AG04449 (cell line): ENCODE data around the gene PRR5.
"Not testable (repeated sequence)": the region's sequence is repeated elsewhere in the genome, so short reads cannot be mapped to it uniquely, and the experiment has no call there.

Experiments used
- CTCF ChIA-PET: fragments of 350-600 bp; formaldehyde crosslinking; extraction: SDS; loops from one replicate; lab custom pipeline; 2021; ENCODE audit warnings: antibody characterized with exemption; lab: Yijun Ruan, JAX
- POLR2A ChIA-PET: fragments of 400-600, 350-600 bp; formaldehyde crosslinking; extraction: SDS; loops from one replicate; lab custom pipeline; 2020; ENCODE audit warnings: antibody characterized with exemption, inconsistent platforms; lab: Yijun Ruan, JAX
- DNase-seq: peaks from one replicate; pipeline ENCODE4 v3.0.0-alpha.2; 2010; ENCODE audit warnings: low read depth, low spot score
- H3K4me3 ChIP-seq: 2 replicates; pipeline ENCODE4 v1.5.1; 2011; ENCODE audit warnings: low read depth, mild to moderate bottlenecking, control low read depth, low read length
- TF ChIP-seq, protein P1 (sequence below): IDR thresholded peaks from one replicate; pipeline ENCODE4 v1.5.1; 2011; ENCODE audit warnings: mild to moderate bottlenecking, moderate library complexity, low read length, control low read depth, inconsistent platforms; ENCODE audit not compliant: insufficient read depth; ENCODE audit errors: missing control alignments

The PRR5 gene

GRCh38 chr22:44701824-44702478 is at the start of gene PRR5:
Gene PRR5, plus strand, starts transcription at chr22:44702204. Its CDS starts 271 bp downstream, at chr22:44702475.
- TF ChIP-seq, protein P1, sequence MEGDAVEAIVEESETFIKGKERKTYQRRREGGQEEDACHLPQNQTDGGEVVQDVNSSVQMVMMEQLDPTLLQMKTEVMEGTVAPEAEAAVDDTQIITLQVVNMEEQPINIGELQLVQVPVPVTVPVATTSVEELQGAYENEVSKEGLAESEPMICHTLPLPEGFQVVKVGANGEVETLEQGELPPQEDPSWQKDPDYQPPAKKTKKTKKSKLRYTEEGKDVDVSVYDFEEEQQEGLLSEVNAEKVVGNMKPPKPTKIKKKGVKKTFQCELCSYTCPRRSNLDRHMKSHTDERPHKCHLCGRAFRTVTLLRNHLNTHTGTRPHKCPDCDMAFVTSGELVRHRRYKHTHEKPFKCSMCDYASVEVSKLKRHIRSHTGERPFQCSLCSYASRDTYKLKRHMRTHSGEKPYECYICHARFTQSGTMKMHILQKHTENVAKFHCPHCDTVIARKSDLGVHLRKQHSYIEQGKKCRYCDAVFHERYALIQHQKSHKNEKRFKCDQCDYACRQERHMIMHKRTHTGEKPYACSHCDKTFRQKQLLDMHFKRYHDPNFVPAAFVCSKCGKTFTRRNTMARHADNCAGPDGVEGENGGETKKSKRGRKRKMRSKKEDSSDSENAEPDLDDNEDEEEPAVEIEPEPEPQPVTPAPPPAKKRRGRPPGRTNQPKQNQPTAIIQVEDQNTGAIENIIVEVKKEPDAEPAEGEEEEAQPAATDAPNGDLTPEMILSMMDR, result no peak
- ChIA-PET CTCF (interaction anchor here (4.1 to 9.6 kb wide), 2 partner anchors 16 to 33 kb away, joined by 41 to 125 read pairs; no protein-coding TSS in a partner anchor), POLR2A (no interaction called here)
- H3K4me3 ChIP-seq, result peak within 1 kb of the TSS; percentile 65
- peak; percentile 63 for DNase-seq

DNA sequence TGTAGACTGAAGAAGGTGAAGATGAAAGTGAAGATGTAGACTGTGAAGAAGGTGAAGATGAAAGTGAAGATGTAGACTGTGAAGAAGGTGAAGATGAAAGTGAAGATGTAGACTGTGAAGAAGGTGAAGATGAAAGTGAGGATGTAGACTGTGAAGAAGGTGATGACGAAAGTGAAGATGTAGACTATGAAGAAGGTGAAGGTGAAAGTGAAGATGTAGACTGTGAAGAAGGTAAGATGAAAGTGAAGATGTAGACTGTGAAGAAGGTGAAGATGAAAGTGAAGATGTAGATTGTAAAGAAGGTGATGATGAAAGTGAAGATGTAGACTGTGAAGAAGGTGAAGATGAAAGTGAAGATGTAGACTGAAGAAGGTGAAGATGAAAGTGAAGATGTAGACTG is 49.1 kb upstream of the PRR5 start:
- DNase-seq, CTCF ChIA-PET, POLR2A ChIA-PET, H3K4me3 ChIP-seq: not testable (repeated sequence)

DNA sequence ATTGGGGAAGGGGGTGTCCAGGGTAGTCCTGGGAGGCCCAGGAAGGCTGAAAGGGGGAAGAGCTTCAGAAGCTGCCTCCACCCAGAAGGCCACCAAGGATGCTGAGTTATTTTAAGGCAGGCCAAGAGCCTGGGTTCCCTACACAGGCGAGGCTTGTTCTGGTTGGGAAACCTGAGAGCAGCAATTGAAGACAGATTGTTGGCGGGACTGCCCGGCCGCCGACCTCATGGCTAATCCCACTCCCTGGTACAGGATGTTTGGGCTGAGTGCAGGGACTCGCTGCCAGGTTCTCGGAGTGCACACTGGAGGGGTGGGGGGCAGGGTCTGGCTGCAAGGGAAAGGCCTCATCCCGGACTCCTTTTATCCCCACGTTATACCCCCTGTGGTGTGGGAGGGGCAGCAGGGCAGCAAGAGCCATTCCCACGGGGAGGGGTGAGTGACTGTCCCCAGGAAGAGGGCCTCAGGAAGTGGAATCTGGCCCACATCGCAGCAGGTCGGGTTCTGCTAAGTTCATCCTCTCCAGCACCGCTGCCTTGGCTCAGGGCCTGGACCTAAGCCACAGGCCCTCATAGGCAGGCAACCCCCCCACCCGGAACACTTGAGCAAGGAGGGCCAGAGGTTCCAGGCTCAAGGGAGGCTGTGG is 43.6 kb upstream of the PRR5 start:
- ChIA-PET POLR2A (no interaction called here), CTCF (interaction anchor here (1.1 to 5.4 kb wide), 2 partner anchors 24 to 26 kb away, joined by 3 to 23 read pairs; no protein-coding TSS in a partner anchor)
- peak; percentile 24 for DNase-seq

GRCh38 chr22:44659140-44659539 is 42.9 kb upstream of the PRR5 start:
- H3K4me3 ChIP-seq, result no peak overlapping the region
- TF ChIP-seq, protein P1, result no peak
- ChIA-PET POLR2A (no interaction called here), CTCF (interaction anchor here (1.1 to 5.4 kb wide), 2 partner anchors 23 to 26 kb away, joined by 3 to 23 read pairs; no protein-coding TSS in a partner anchor)
- DNase-seq, result no peak

More for the DNA sequence above, 43.6 kb upstream of the PRR5 start:
- TF ChIP-seq, protein P1, result no peak
- no peak overlapping the region for H3K4me3 ChIP-seq

GRCh38 chr22:44660051-44660830 is 41.8 kb upstream of the PRR5 start:
- TF ChIP-seq, protein P1, result no peak
- CTCF ChIA-PET, result interaction anchor here (0.7 to 5.4 kb wide), 3 partner anchors 22 to 1737 kb away, joined by 3 to 23 read pairs (median 3); no protein-coding TSS in a partner anchor
- H3K4me3 ChIP-seq, result no peak overlapping the region
- DNase-seq, result no peak
- POLR2A ChIA-PET, result no interaction called here

- DNase-seq, result no peak
- ChIA-PET POLR2A (interaction anchor here (1.0 kb wide), 1 partner anchor 12 kb away, joined by 3 read pairs; no protein-coding TSS in a partner anchor), CTCF (interaction anchor here (0.7 to 5.4 kb wide), 2 partner anchors 24 to 1738 kb away, joined by 3 to 23 read pairs; no protein-coding TSS in a partner anchor)
- TF ChIP-seq, protein P1, result no peak
- H3K4me3 ChIP-seq, result no peak overlapping the region
Measured at GRCh38 chr22:44661070-44661469, 40.9 kb upstream of the PRR5 start.
